Liver (tissue), 3 donors: ENCODE measurements around the gene MARK3.

ENCODE experiments used
- CTCF ChIP-seq: fragments of 150-350 bp; IDR thresholded peaks from 2 replicates; pipeline ENCODE4 v1.5.1; 2017; ENCODE audit warnings: improper control_type of control experiment, low read depth, low read length; ENCODE audit not compliant: missing input control
- MAX ChIP-seq: IDR thresholded peaks from 2 replicates; pipeline ENCODE4 v1.6.1; 2016; ENCODE audit warnings: antibody characterized with exemption
- SP1 ChIP-seq: IDR thresholded peaks from 2 replicates; pipeline ENCODE4 v1.6.1; 2018; ENCODE audit warnings: antibody characterized with exemption, mild to moderate bottlenecking
- TF ChIP-seq, protein P1 (sequence below): IDR thresholded peaks from 2 replicates; pipeline ENCODE4 v1.6.1; 2016; ENCODE audit warnings: antibody characterized with exemption, mild to moderate bottlenecking
- donor health status: healthy.
- donor health status: healthy.

GRCh38 chr14:103393070-103393469, 7.9 kb downstream of the MARK3 start:
- TF ChIP-seq CTCF, result no peak
- TF ChIP-seq SP1, result no peak
- TF ChIP-seq, protein P1, sequence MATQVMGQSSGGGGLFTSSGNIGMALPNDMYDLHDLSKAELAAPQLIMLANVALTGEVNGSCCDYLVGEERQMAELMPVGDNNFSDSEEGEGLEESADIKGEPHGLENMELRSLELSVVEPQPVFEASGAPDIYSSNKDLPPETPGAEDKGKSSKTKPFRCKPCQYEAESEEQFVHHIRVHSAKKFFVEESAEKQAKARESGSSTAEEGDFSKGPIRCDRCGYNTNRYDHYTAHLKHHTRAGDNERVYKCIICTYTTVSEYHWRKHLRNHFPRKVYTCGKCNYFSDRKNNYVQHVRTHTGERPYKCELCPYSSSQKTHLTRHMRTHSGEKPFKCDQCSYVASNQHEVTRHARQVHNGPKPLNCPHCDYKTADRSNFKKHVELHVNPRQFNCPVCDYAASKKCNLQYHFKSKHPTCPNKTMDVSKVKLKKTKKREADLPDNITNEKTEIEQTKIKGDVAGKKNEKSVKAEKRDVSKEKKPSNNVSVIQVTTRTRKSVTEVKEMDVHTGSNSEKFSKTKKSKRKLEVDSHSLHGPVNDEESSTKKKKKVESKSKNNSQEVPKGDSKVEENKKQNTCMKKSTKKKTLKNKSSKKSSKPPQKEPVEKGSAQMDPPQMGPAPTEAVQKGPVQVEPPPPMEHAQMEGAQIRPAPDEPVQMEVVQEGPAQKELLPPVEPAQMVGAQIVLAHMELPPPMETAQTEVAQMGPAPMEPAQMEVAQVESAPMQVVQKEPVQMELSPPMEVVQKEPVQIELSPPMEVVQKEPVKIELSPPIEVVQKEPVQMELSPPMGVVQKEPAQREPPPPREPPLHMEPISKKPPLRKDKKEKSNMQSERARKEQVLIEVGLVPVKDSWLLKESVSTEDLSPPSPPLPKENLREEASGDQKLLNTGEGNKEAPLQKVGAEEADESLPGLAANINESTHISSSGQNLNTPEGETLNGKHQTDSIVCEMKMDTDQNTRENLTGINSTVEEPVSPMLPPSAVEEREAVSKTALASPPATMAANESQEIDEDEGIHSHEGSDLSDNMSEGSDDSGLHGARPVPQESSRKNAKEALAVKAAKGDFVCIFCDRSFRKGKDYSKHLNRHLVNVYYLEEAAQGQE, result no peak
- TF ChIP-seq MAX, result no peak
